Measurements from ENCODE around the gene BRMS1. TPM values are rescaled to one million over a fixed set of nuclear protein-coding genes. Genes with fewer than 3 reads are reported as not detected.

Gene BRMS1
- total and polyA plus RNA-seq, 2 experiments from 2014 or later = 59.1 to 61.7 TPM

- TF ChIP-seq REST (IDR thresholded peaks at IDR 0.05; ENCODE audit: unreplicated experiment) (no peak), ZNF331 (CRISPR knock-in tag; IDR thresholded peaks at IDR 0.05; ENCODE audit: low read depth) (no peak), CTCF (conservative IDR thresholded peaks at IDR 0.05; ENCODE audit: low read depth in 2 of 2) (no peak), NANOG (IDR thresholded peaks at IDR 0.05; ENCODE audit: borderline replicate concordance) (no peak), ZNF114 (CRISPR knock-in tag; IDR thresholded peaks at IDR 0.05) (no peak)
Observed at GRCh38 chr11:66294626-66295620, 50.0 kb downstream of the BRMS1 start (continued).

DNA sequence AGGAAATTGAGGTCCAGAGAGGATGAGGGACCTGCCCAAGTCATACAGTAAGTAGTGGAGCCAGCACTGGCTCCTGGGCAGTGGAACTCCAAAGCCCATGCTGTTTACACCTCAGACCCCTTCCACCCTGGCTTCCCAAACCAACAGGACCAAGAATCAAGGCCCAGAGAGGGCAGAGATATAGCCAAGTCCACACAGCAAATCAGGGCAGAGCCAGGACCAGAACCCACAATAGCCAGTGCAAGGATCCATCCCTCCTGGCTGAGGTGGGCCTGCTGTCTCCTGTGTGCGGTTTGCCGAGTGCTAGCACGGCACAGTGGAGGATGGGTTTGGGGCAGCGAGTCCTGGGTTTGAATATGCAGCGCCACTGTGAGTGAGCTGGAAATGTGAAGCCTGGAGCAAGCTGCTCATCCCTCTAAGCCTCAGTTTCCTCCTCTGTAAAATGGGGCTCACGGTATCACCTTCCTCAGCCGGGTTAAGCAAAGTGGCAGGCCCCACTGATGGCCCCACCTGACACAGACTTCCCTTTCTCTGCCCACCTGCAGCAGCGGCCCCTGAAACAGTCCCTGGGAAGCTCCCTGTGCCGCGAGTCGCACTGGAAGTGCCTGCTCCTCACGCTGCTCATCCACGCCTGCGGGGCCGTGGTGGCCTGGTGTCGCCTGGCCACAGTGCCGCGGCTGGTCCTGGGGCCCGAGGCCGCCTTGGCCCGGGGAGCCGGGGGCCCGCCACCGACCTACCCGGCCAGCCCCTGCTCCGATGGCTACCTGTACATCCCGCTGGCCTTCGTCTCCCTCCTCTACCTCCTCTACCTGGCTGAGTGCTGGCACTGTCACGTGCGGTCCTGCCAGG lies 50.9 kb downstream of the BRMS1 start:
- Histone ChIP-seq H3K4me3 (no peak overlapping the region), H3K4me1 (ENCODE audit: insufficient read depth) (peaks cover 16% of the 10 kb centered on the region), H3F3A (replicated peaks; ENCODE audit: low read depth) (peaks cover 18% of the 10 kb centered on the region; the same call in 1 of the 2 replicates), H3K27ac (ENCODE audit: low read depth) (no peak overlapping the region), H2AFZ (no peak overlapping the region), H3K36me3 (ENCODE audit: insufficient read depth) (no peaks in the 10 kb centered on the region), H3K4me2 (no peak overlapping the region), H3K9me2 (ENCODE audit: insufficient read depth) (no peaks in the 10 kb centered on the region), H3K79me2 (replicated peaks; ENCODE audit: insufficient read depth) (no peaks in the 10 kb centered on the region), H3K27me3 (ENCODE audit: insufficient read depth) (peaks cover 30% of the 10 kb centered on the region), H4K20me1 (replicated peaks; ENCODE audit: insufficient read depth) (no peaks in the 10 kb centered on the region)
- TF ChIP-seq ZNF114 (CRISPR knock-in tag; IDR thresholded peaks at IDR 0.05) = no peak
- TF ChIP-seq CTCF (conservative IDR thresholded peaks at IDR 0.05; ENCODE audit: low read depth in 2 of 2) = no peak
- no peak for TF ChIP-seq EZH2phosphoT487 (IDR thresholded peaks at IDR 0.05; ENCODE audit: unreplicated experiment)
- TF ChIP-seq STAT1 (IDR thresholded peaks at IDR 0.05; ENCODE audit: unreplicated experiment) = no peak
- TF ChIP-seq CREB1 (CRISPR knock-in tag; IDR thresholded peaks at IDR 0.05; ENCODE audit: low read depth) = no peak
- TF ChIP-seq POLR2AphosphoS5 (IDR thresholded peaks at IDR 0.05; ENCODE audit: low read depth) = no peak
- TF ChIP-seq, protein P1, sequence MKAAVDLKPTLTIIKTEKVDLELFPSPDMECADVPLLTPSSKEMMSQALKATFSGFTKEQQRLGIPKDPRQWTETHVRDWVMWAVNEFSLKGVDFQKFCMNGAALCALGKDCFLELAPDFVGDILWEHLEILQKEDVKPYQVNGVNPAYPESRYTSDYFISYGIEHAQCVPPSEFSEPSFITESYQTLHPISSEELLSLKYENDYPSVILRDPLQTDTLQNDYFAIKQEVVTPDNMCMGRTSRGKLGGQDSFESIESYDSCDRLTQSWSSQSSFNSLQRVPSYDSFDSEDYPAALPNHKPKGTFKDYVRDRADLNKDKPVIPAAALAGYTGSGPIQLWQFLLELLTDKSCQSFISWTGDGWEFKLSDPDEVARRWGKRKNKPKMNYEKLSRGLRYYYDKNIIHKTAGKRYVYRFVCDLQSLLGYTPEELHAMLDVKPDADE (IDR thresholded peaks at IDR 0.05) = no peak
- no peak overlapping the region; the same call in 2 of the 3 replicates for H3K4me3 Mint-ChIP-seq
- ATAC-seq (no peak), DNase-seq (ENCODE audit: low spot score) (no peak)
- peaks cover 2% of the 10 kb centered on the region; the same call in 1 of the 3 replicates for H3K9me3 Mint-ChIP-seq
- no peak overlapping the region for H3K27ac Mint-ChIP-seq
- peaks cover 29% of the 10 kb centered on the region for H3K27me3 Mint-ChIP-seq (ENCODE audit: insufficient read depth, low read depth, poor library complexity)
- peaks cover 31% of the 10 kb centered on the region for H3K4me1 Mint-ChIP-seq
- H3K36me3 Mint-ChIP-seq (ENCODE audit: low read depth) = no peaks in the 10 kb centered on the region; the same call in 2 of the 3 replicates

Data from GM23338 (cell line).